ENCODE measurements around the gene BRAP. TPM values are rescaled to one million over a fixed set of nuclear protein-coding genes. Genes with fewer than 3 reads are reported as not detected.
A peak's percentile ranks its signal among the peaks of the same experiment; 100 is the strongest.

Gene BRAP
- polyA plus RNA-seq, 1 of the 3 experiments (the other 2 are of a cell fraction), result 11.4 TPM

GRCh38 chr12:111686574-111687105, 884 bp upstream of the BRAP start:
- peak overlapping the region; percentile 93 for H2AFZ ChIP-seq (ENCODE audit: low read depth)
- TF ChIP-seq, protein P1, sequence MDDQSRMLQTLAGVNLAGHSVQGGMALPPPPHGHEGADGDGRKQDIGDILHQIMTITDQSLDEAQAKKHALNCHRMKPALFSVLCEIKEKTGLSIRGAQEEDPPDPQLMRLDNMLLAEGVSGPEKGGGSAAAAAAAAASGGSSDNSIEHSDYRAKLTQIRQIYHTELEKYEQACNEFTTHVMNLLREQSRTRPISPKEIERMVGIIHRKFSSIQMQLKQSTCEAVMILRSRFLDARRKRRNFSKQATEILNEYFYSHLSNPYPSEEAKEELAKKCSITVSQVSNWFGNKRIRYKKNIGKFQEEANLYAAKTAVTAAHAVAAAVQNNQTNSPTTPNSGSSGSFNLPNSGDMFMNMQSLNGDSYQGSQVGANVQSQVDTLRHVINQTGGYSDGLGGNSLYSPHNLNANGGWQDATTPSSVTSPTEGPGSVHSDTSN (IDR thresholded peaks at IDR 0.05), result no peak
- TF ChIP-seq FOSL2 (IDR thresholded peaks at IDR 0.05; ENCODE audit: borderline replicate concordance, low read depth), result no peak
- no peak for TF ChIP-seq NRF1 (IDR thresholded peaks at IDR 0.05; ENCODE audit: low read depth, low read length)
- TF ChIP-seq RAD21 (IDR thresholded peaks at IDR 0.05; ENCODE audit: low read length), result no peak
- no peak for TF ChIP-seq RCOR1 (IDR thresholded peaks at IDR 0.05; ENCODE audit: low read length)
- TF ChIP-seq MXI1 (IDR thresholded peaks at IDR 0.05; ENCODE audit: low read depth, low read length), result no peak
- no peak for TF ChIP-seq NFIC (IDR thresholded peaks at IDR 0.05; ENCODE audit: borderline replicate concordance)
- TF ChIP-seq FOXM1 (IDR thresholded peaks at IDR 0.05; ENCODE audit: low read depth), result no peak
- TF ChIP-seq POLR2AphosphoS5 (IDR thresholded peaks at IDR 0.05; ENCODE audit: low read depth, low read length), result no peak
- no peak for TF ChIP-seq SMC3 (IDR thresholded peaks at IDR 0.05; ENCODE audit: low read depth, low read length)
- TF ChIP-seq, protein P2, sequence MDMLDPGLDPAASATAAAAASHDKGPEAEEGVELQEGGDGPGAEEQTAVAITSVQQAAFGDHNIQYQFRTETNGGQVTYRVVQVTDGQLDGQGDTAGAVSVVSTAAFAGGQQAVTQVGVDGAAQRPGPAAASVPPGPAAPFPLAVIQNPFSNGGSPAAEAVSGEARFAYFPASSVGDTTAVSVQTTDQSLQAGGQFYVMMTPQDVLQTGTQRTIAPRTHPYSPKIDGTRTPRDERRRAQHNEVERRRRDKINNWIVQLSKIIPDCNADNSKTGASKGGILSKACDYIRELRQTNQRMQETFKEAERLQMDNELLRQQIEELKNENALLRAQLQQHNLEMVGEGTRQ (IDR thresholded peaks at IDR 0.05; ENCODE audit: borderline replicate concordance, low read depth, low read length), result no peak
- no peak for TF ChIP-seq RXRA (IDR thresholded peaks at IDR 0.05; ENCODE audit: borderline replicate concordance, low read depth)
- TF ChIP-seq EP300 (IDR thresholded peaks at IDR 0.05; ENCODE audit: borderline replicate concordance in 1 of 2, low read depth in 1 of 2, low read length in 1 of 2), result no peak
- TF ChIP-seq ELF1 (IDR thresholded peaks at IDR 0.05), result no peak
- no peak for TF ChIP-seq GABPA (IDR thresholded peaks at IDR 0.05; ENCODE audit: low read depth)
- TF ChIP-seq TCF12 (IDR thresholded peaks at IDR 0.05), result no peak
- no peak for TF ChIP-seq JUND (IDR thresholded peaks at IDR 0.05)
- H3K4me1 ChIP-seq (ENCODE audit: control insufficient read depth in 1 of 2, insufficient read depth in 2 of 2, low read depth in 1 of 2, low read length in 1 of 2), result peaks cover 6 to 16% of the 10 kb centered on the region in 2 experiments; a peak in 2 of 4 replicates
- H3K9me2 ChIP-seq, result no peaks in the 10 kb centered on the region
- WGBS (ENCODE audit: low lambda C conversion rate), result 8% methylated on average over 15 of the region's 15 CpGs
- 0 out of 2 replicates have a peak, but pooled peaks cover 3% of the 10 kb centered on the region for H4K20me1 ChIP-seq (ENCODE audit: insufficient read depth)
- peaks cover 9 to 12% of the 10 kb centered on the region in 2 experiments for H3K36me3 ChIP-seq (replicated peaks in 1 of 2; ENCODE audit: control insufficient read depth in 1 of 2, insufficient read depth in 2 of 2, low read length in 1 of 2)
- H3K27ac ChIP-seq (ENCODE audit: low read depth in 2 of 2, low read length in 1 of 2), result peak overlapping the region in 1 of 2 experiments; percentile 72; a peak in 1 of 4 replicates
- ChIA-PET CTCF (interaction anchor here (1.6 to 2.1 kb wide), 2 partner anchors 12 to 235 kb away, joined by 4 to 8 read pairs; no protein-coding TSS in a partner anchor), POLR2A (interaction anchor here (0.6 to 1.2 kb wide), 3 partner anchors 7 to 1526 kb away, joined by 3 to 6 read pairs (median 5); no protein-coding TSS in a partner anchor)
- no peaks in the 10 kb centered on the region for H3K27me3 ChIP-seq (ENCODE audit: insufficient read depth)
- H3K4me3 ChIP-seq (ENCODE audit: low read depth in 2 of 2, low read length in 1 of 2), result peak overlapping the region; percentile 81 to 100
- peaks cover 67% of the 10 kb centered on the region for H3K79me2 ChIP-seq (ENCODE audit: insufficient read depth)
- no peaks in the 10 kb centered on the region for H3F3A ChIP-seq (replicated peaks; ENCODE audit: insufficient read depth)
- H3K9me3 ChIP-seq, result no peaks in the 10 kb centered on the region
- H3K4me2 ChIP-seq, result peak overlapping the region; percentile 84
- no peak for DNase-seq
- peak overlapping the region; percentile 94 for H3K9ac ChIP-seq
